Mesenteric fat pad (tissue), 1 donor: ENCODE results near the gene SIRT6. TPM values are rescaled to one million over a fixed set of nuclear protein-coding genes. Genes with fewer than 3 reads are reported as not detected.
"Not testable (repeated sequence)": the region's sequence is repeated elsewhere in the genome, so short reads cannot be mapped to it uniquely, and the experiment has no call there.

ENCODE experiments used
- DNase-seq: peaks from one replicate; pipeline ENCODE4 v3.0.0-alpha.2; 2020; ENCODE audit warnings: low spot score
- total RNA-seq: library from RNA; stranded (reverse); fragmentation: NEBNext Ultra II Directional; extraction: Animal tissue kit (Norgen Biotek cat#: 25700); gene quantifications from one replicate; pipeline ENCODE4 v1.2.1, GENCODE V29; 2021
- donor health status: DM: yes; HTN: yes; CAD: no.

Gene SIRT6
- total RNA-seq, 1 donor from 2014 or later = 20.7 TPM

DNA sequence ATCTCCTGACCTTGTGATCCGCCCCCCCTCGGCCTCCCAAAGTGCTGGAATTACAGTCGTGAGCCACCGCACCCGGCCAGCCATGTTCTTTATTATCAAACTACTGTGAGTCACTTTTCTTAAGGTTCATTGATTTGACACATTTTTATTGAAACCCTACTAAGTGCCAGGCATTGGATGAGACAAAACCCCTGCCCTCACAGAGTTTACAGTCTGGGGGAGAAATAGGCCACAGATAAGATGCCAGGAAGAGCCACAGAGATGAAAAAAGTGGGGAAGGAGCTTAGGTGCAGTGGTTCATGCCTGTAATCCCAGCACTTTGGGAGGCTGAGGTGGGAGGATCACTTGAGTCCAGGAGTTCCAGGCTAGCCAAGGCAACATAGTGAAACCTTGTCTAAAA, 43.9 kb downstream of the SIRT6 start:
- no peak for DNase-seq

DNA sequence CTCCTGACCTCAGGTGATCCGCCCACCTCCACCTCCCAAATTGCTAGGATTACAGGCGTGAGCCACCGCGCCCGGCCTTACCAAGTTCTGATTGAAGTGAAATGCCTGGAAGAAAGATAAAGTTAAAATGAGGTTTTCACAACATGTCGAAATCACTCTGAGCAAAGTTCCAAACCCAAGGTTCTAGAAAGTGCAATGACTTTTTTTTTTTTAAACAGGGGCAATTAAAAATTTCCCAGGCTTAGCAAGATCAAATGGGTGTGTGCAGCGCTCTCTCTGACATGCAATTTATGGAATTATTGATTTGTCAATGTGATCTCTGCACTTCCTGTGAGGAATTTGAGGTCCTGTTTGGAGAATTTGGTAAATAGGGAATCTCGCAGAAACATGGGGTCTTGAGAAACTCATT, 45.7 kb downstream of the SIRT6 start:
- DNase-seq = no peak

DNA sequence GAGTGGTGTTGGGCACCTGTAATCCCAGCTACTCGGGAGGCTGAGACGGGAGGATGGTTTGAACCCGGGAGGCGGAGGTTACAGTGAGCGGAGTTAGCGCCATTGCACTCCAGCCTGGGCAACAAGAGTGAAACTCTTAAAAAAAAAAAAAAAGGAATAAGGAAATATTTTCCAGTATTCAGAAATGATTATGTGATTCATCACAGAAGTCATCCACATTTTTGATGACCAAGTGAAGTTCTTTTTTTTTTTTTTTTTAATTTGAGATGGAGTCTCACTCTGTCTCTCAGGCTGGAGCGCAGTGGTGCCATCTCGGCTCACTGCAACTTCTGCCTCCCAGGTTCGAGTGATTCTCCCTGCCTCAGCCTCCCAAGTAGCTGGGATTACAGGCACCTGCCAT, 47.0 kb downstream of the SIRT6 start:
- not testable (repeated sequence) for DNase-seq

DNA sequence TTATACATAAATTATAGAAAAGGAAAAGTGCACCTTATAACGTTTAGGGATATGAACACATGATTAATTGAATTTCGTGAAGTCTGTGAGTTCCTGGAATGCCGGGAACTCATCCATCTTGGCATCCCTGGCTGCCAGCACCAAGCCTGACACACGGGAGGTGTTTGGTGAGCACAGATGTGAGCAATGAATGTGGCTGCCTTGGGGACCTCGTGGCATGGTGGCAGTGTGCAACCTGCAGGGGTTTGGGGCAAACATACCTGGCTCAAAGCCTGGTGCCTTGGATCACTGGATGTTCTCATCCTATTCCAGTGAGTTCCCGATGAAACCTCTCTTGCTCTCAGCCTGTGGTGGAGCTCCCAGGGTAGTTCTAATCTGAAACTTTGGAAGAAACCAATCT, 48.0 kb downstream of the SIRT6 start:
- DNase-seq = no peak

DNA sequence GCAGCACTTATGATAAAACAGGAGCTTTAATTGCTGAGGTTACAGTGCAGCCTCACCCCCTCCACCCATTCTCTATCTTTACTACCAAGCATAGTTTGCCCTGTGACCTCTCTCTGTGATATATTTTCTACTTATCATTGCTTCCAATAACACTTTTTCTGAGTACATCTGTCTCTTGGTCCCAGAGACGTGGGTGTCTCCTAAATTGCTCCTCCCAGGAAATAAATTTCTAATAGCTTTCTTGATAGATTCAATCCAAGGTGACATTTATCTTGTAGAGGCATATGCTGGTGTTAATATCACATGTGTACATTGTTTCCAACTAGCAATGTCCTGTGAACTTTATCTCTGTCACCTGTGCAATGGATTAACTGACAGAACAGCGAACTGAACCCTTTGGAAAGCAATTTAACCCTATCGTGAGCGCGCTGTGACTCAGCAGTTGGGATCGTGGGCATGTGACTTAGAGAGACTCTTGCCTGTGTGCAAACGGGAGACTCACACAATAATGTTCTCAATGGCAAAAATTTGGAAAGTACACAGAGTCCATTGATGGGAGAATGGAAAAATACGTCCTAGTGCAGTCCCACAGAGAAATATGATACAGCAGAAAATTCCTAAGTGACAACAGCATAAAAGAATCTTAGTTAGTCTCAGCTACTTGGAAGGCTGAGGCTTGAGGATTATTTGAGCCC, 51.5 kb downstream of the SIRT6 start:
- DNase-seq = no peak

DNA sequence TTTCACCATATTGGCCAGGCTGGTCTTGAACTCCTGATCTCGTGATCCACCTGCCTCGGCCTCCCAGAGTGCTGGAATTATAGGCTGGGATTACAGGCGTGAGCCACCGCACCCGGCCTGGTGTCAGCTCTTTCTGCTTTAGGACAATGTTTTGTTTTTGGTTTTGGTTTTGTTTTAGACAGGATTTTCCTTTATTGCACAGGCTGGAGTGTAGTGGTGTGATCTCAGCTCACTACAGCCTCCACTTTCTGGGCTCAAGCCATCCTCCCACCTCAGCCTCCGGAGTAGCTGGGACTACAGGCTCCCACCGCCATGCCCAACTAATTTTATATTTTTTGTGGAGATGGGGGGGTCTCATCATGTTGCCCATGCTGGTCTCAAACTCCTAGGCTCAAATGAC, 53.3 kb downstream of the SIRT6 start:
- DNase-seq = not testable (repeated sequence)

DNA sequence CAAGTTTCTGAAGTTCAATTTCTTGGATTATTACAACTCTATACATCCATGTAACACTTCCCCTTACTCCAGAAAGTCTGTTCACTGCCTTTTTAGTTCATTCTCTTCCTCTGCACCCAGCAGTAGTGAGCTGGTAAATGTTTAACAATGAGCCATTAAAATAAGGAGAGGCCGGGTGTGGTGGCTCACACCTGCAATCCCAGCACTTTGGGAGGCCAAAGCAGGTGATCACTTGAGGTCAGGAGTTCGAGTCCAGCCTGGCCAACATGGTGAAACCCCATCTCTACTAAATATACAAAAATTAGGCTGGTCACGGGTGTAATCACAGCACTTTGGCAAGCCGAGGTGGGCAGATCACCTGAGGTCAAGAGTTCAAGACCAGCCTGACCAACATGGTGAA, 55.0 kb downstream of the SIRT6 start:
- not testable (repeated sequence) for DNase-seq

DNA sequence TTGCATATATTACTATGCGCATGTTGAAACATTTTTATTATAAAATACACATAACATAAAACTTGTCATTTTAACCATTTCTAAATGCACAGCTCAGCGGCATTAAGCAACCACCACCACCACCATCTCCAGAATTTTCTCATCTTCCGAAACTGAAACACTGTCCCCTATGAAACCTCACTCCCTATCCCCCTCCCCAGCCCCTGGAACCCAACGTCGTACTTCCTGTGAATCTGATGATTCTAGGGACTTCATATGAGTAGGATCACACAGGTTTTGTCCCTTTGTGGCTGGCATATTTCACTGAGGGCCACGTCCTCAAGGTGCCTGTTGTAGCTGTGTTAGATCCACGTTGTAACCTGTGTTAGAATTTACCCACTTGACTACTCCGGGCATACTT, 57.7 kb downstream of the SIRT6 start:
- no peak for DNase-seq

Other genes with a start within 250 kb of the SIRT6 start
- not detected for gene NMRK2, start 249.5 kb downstream of the SIRT6 start, total RNA-seq
- 56.5 TPM for gene DAPK3, start 211.5 kb downstream of the SIRT6 start, total RNA-seq
- 2,131 TPM for gene EEF2, start 197.1 kb downstream of the SIRT6 start, total RNA-seq
- 17.9 TPM for gene PIAS4, start 174.8 kb downstream of the SIRT6 start, total RNA-seq
- gene ZBTB7A, start 115.7 kb downstream of the SIRT6 start, total RNA-seq = 51.2 TPM
- 110 TPM for gene MAP2K2, start 58.4 kb downstream of the SIRT6 start, total RNA-seq
- 1.00 TPM for gene CREB3L3, start 28.9 kb downstream of the SIRT6 start, total RNA-seq
- gene ANKRD24, start 126 bp upstream of the SIRT6 start, total RNA-seq = 1.4 TPM
- 5.8 TPM for gene EBI3, start 47.0 kb upstream of the SIRT6 start, total RNA-seq
- 15.1 TPM for gene YJU2, start 64.5 kb upstream of the SIRT6 start, total RNA-seq
- gene SHD, start 96.7 kb upstream of the SIRT6 start, total RNA-seq = not detected
- 0.45 TPM for gene TMIGD2, start 119.8 kb upstream of the SIRT6 start, total RNA-seq
- gene FSD1, start 122.0 kb upstream of the SIRT6 start, total RNA-seq = not detected
- 3.0 TPM for gene STAP2, start 156.3 kb upstream of the SIRT6 start, total RNA-seq
- gene MPND, start 161.0 kb upstream of the SIRT6 start, total RNA-seq = 14.4 TPM
- 91.2 TPM for gene SH3GL1, start 218.0 kb upstream of the SIRT6 start, total RNA-seq
- gene CHAF1A, start 220.1 kb upstream of the SIRT6 start, total RNA-seq = 6.0 TPM